D721Med (cell line): ENCODE data around the gene REC8.

ENCODE experiments used
- DNase-seq: peaks from one replicate; pipeline ENCODE4 v3.0.0; 2011; ENCODE audit warnings: low spot score; ENCODE audit not compliant: insufficient read length
- FAIRE-seq: peaks from 2 replicates; lab custom pipeline; 2011; peaks lifted over from hg19 to GRCh38; lab: Jason Lieb, UNC
- CTCF ChIP-seq: IDR thresholded peaks from 2 replicates; pipeline ENCODE4 v1.5.1; 2012; ENCODE audit warnings: mild to moderate bottlenecking, control low read depth; ENCODE audit not compliant: insufficient read depth; ENCODE audit errors: missing control alignments

Gene REC8

DNA sequence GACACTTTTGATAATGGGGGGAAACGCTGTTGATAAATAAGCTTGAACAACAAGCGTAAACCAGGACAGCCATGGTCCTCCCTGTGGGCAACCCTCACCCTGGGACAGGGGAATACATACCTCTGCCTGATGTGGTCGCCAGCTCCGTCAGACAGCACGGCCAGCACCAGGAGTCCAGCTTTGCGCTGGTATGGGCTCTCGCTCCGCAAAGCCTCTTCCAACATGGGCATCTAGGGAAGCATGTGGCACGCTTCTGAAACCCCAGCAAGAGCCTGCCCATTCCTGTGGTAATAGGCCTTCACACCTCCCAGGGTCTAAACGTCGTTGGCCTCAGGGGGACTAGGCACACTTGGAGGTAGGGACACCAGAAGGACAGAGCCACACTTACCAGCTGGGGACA is 13.9 kb downstream of the REC8 start:
- no peak for TF ChIP-seq CTCF
- no peak for FAIRE-seq

GRCh38 chr14:24186831-24187538 is 15.1 kb downstream of the REC8 start:
- no peak for TF ChIP-seq CTCF
- no peak for DNase-seq
- no peak for FAIRE-seq

More for the DNA sequence above, 13.9 kb downstream of the REC8 start:
- no peak for DNase-seq

DNA sequence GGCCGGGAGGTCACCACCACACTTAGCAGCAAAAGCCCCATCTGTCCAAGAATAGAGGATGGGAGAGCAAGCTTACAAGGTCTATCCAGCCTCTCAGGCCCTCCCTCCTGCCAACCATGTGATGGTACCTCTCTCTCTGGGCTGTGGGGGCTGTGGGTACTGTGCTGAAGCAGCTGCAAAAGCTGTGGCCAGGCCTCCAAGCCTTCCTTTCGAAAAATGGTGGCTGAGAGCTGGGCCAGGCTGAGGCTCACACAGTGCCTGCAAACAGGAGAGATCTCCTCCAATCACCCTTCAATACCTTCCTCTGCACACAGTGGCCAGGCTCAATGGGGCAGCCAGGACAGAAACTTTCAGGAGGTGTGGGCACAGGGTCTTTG is 15.6 kb downstream of the REC8 start:
- FAIRE-seq (no peak), DNase-seq (no peak)
- no peak for TF ChIP-seq CTCF

DNA sequence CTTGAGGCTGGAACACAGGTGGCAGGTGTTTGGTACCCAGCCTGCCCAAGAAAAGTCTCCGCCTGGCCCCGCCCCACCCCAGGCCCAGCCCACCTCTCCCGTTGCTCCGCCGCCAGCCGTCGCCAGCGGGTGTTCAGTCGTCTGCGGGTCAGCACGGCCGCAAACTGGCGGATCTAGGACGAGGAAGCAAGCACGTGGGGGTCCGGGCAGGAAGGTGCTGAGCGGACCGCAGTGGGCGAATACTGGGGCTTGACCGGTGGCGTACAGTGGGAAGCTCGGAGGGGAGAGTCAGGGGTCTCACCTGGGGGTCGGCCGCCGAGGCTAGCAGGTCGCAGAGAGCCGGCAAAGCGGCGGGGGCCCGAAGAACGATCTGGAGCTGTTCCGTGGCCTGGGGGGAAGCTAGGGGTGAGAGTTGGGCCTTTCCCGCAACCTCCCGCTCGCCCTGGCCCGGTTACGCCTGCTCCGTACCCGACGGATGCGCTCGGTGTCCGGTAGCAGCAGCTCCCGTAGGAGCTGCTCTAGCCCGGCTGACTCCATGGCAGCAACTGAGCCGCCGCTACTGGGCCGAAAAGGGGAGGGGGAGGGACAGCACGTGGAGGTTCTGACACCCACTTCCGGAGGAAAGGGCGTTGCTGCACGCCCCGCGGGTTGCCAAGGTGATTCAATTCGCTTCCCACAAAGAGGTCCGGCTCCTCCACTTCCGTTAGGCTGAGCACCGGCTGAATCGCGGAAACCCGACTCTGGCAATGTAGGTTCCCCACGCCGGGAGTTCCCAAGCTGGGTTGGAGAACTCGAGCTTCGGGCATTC is 16.6 kb downstream of the REC8 start, which contains the start of gene IPO4:
Gene IPO4 (minus strand): TSS at position 566 of the 808 bp plus-strand sequence. CDS start 29 bp downstream, at position 537.
- FAIRE-seq (no peak), DNase-seq (peak; percentile 99)
- no peak for TF ChIP-seq CTCF

DNA sequence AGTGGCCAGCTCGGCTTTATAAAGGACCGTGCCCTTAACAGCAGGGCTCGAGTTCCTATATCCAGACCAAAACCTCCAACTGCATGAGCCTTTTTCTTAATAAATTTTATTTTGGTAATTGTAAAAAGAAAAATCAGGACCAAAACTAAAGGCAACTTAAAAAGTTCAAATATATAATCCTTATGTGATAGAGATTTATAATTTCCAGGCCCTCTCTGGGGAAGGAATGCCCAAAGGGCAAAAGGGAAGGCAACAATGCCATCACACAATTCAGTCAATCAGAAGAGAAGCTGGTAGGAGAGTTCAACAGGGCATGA is 17.1 kb downstream of the REC8 start:
- FAIRE-seq, result no peak
- DNase-seq, result no peak
- TF ChIP-seq CTCF, result no peak

DNA sequence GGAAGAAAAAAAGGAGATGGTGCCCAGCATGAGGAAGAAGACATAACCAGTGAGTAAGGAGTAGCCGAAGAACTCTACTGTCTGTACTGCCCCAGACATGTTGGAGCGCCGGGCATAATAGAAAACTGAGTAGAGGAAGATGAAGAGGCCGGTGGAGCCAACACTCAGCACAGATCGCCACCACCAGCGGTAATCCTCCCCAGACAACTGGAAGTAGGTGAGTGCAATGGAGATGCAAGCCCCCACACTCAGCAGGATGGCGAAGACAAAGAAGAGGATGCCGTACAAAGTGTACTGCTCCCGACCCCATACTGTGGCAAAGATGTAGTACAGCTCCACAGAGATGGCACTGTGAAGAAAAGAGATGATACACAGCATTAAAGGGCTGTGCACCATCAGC is 17.6 kb downstream of the REC8 start:
- TF ChIP-seq CTCF, result no peak
- DNase-seq (no peak), FAIRE-seq (no peak)

- DNase-seq (no peak), FAIRE-seq (no peak)
- no peak for TF ChIP-seq CTCF
These were observed 18.5 kb downstream of the REC8 start for GRCh38 chr14:24190416-24190815.
